Calu3 (cell line): ENCODE data around the gene ELMO3. TPM values are rescaled to one million over a fixed set of nuclear protein-coding genes. Genes with fewer than 3 reads are reported as not detected.

Experiments used
- BruUV-seq: library from RNA; stranded (reverse); fragments of 400-500 nt; replicated peaks from 2 replicates; lab custom pipeline; 2021; lab: Mats Ljungman, UMichigan
- CTCF ChIA-PET: fragments of 300-600 bp; sonication (Branson Sonifier 250); formaldehyde crosslinking; loops from one replicate; lab custom pipeline; 2022; ENCODE audit warnings: antibody characterized with exemption; lab: Charles Lee
- DNase-seq: peaks from one replicate; pipeline ENCODE4 v3.0.0; 2022
- H3K27ac Mint-ChIP-seq: one replicate; pipeline ENCODE4 v1.8.0; 2022; ENCODE audit warnings: mixed read lengths; ENCODE audit not compliant: unreplicated experiment
- H3K27me3 Mint-ChIP-seq: one replicate; pipeline ENCODE4 v1.8.0; 2022; ENCODE audit warnings: mixed read lengths; ENCODE audit not compliant: unreplicated experiment
- H3K36me3 Mint-ChIP-seq: one replicate; pipeline ENCODE4 v1.8.0; 2022; ENCODE audit warnings: mild to moderate bottlenecking, moderate library complexity, mixed read lengths; ENCODE audit not compliant: insufficient read depth, unreplicated experiment
- H3K4me1 Mint-ChIP-seq: one replicate; pipeline ENCODE4 v1.8.0; 2022; ENCODE audit warnings: mild to moderate bottlenecking, low read depth, mixed read lengths; ENCODE audit not compliant: unreplicated experiment
- H3K4me3 Mint-ChIP-seq: one replicate; pipeline ENCODE4 v1.8.0; 2022; ENCODE audit warnings: mild to moderate bottlenecking, low read depth, moderate library complexity, mixed read lengths; ENCODE audit not compliant: unreplicated experiment
- H3K9me3 Mint-ChIP-seq: one replicate; pipeline ENCODE4 v1.8.0; 2022; ENCODE audit warnings: low read depth, mixed read lengths; ENCODE audit not compliant: unreplicated experiment
- CTCF ChIP-seq: fragments of 200-600 bp; IDR thresholded peaks from one replicate; pipeline ENCODE4 v1.8.0; 2022; ENCODE audit warnings: antibody characterized with exemption; ENCODE audit not compliant: unreplicated experiment
- intact Hi-C: fragments of 100-400 bp; cut with micrococcal nuclease; formaldehyde crosslinking; loops from one replicate; pipeline ENCODE4 v1.10.0; 2022; ENCODE audit not compliant: unreplicated experiment
- total RNA-seq: library from RNA; stranded (reverse); gene quantifications from 2 replicates; pipeline ENCODE4 v1.2.3, GENCODE V29; 2022

ELMO3 gene
- total RNA-seq, 1 experiment from 2014 or later, result 31.9 TPM

DNA sequence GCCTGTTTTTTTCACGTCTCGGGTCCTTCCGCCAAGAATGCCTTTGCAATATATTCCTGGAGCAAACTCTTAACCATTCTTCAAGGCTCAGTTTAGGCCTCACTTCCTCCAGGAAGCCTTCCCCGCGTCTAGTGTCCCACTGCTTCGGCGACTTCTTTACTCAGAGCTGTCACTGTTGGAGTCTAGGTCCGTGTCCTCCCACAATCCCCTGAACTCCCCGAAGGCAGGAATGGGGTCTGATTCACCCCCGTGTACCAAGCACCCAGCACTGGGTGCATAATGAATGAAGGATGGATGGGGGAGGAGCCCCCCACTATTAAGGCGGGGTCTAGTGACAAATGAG, 15.7 kb upstream of the ELMO3 start:
- Mint-ChIP-seq H3K4me1 (peaks cover 18% of the 10 kb centered on the region), H3K36me3 (peaks cover under 1% of the 10 kb centered on the region), H3K27me3 (peaks cover 12% of the 10 kb centered on the region), H3K9me3 (no peaks in the 10 kb centered on the region), H3K4me3 (no peak overlapping the region), H3K27ac (no peak overlapping the region)
- CTCF ChIA-PET, result no interaction called here
- no TSS peak for BruUV-seq
- DNase-seq, result no peak
- intact Hi-C loops, result no loop called here
- no peak for TF ChIP-seq CTCF

- peak; percentile 97 for DNase-seq
- Mint-ChIP-seq H3K27me3 (peaks cover 12% of the 10 kb centered on the region), H3K4me1 (peaks cover 14% of the 10 kb centered on the region), H3K27ac (no peak within 1 kb of the TSS), H3K4me3 (no peak within 1 kb of the TSS), H3K36me3 (no peaks in the 10 kb centered on the region), H3K9me3 (no peaks in the 10 kb centered on the region)
- intact Hi-C loops, result no loop called here
- CTCF ChIA-PET, result interaction anchor here (0.5 to 2.3 kb wide), 4 partner anchors 10 to 213 kb away, joined by 3 to 23 read pairs (median 6); no protein-coding TSS in a partner anchor
- TSS peak; percentile 71 for BruUV-seq
- TF ChIP-seq CTCF, result no peak
These were observed 15.1 kb upstream of the ELMO3 start, which contains the start of gene MATCAP1 for GRCh38 chr16:67183627-67184452. MATCAP1 (minus strand) TSS chr16:67183963; CDS start chr16:67180610, 3,353 bp downstream.

GRCh38 chr16:67184453-67184994, 14.4 kb upstream of the ELMO3 start:
- no TSS peak for BruUV-seq
- H3K9me3 Mint-ChIP-seq, result no peaks in the 10 kb centered on the region
- TF ChIP-seq CTCF, result no peak
- intact Hi-C loops, result no loop called here
- H3K4me1 Mint-ChIP-seq, result peaks cover 10% of the 10 kb centered on the region
- no peak overlapping the region for H3K4me3 Mint-ChIP-seq
- H3K36me3 Mint-ChIP-seq, result no peaks in the 10 kb centered on the region
- no peak overlapping the region for H3K27ac Mint-ChIP-seq
- DNase-seq, result no peak
- peaks cover 12% of the 10 kb centered on the region for H3K27me3 Mint-ChIP-seq
- CTCF ChIA-PET, result interaction anchor here (0.5 to 2.3 kb wide), 6 partner anchors 11 to 231 kb away, joined by 3 to 23 read pairs (median 6); no protein-coding TSS in a partner anchor

DNA sequence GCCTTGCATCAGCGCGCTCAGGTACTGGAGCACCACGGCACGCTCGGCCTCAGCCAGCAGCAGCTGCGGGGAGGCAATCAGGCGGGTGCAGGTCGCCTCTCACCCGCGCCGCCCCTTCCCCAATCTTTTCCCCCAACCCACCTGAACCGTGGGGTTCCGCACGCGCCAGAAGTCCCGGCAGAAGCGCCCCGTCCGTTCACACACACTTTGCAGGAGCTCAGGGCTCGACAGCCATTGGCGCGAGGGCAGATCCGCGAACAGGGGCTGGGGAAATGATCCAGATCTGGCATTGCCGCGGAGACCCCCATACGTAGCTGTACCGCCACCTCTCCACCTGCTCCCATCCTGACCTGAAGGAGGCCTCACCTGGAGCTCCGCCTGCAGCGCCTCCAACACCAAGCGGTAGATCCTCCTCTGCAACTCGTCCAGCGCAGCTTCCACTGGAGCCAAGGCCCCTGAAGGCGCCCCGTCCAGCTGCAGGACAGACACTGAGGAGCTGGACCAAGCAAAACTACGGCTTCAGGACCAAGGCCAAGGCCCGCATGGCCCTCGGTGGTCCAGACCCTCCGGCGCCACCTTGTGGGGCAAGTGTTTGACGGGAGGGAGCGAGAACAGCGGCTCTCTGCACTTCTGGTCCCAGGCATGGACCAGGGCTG, 13.8 kb upstream of the ELMO3 start:
- TF ChIP-seq CTCF, result peak; percentile 81
- CTCF ChIA-PET, result interaction anchor here (0.8 to 2.3 kb wide), 8 partner anchors 11 to 231 kb away, joined by 3 to 23 read pairs (median 4); no protein-coding TSS in a partner anchor
- H3K36me3 Mint-ChIP-seq, result no peaks in the 10 kb centered on the region
- no peak overlapping the region for H3K27ac Mint-ChIP-seq
- peaks cover 12% of the 10 kb centered on the region for H3K27me3 Mint-ChIP-seq
- H3K4me3 Mint-ChIP-seq, result no peak overlapping the region
- H3K9me3 Mint-ChIP-seq, result no peaks in the 10 kb centered on the region
- peak; percentile 98 for DNase-seq
- intact Hi-C loops, result loop anchor here (1.0 to 5.0 kb wide), 3 partner anchors 168 to 238 kb away; no protein-coding TSS in a partner anchor
- H3K4me1 Mint-ChIP-seq, result peaks cover 10% of the 10 kb centered on the region
- no TSS peak for BruUV-seq
